GM18519 (cell line): Measurements from ENCODE around the gene RAB33B.

Experiments
- ATAC-seq: cut with Tn5 transposase; IDR thresholded peaks from one replicate; pipeline ENCODE4 v1.9.1; 2021; ENCODE audit warnings: mild to moderate bottlenecking, moderate library complexity; ENCODE audit not compliant: unreplicated experiment, low FRiP score

RAB33B gene

GRCh38 chr4:139503622-139504166, 49.8 kb downstream of the RAB33B start:
- no peak for ATAC-seq

GRCh38 chr4:139506774-139507173, 52.9 kb downstream of the RAB33B start:
- ATAC-seq: no peak

- no peak for ATAC-seq
Observed at GRCh38 chr4:139508581-139509237, 54.8 kb downstream of the RAB33B start.

GRCh38 chr4:139509727-139510410, 55.9 kb downstream of the RAB33B start:
- no peak for ATAC-seq

GRCh38 chr4:139511320-139511719, 57.4 kb downstream of the RAB33B start:
- ATAC-seq: no peak

GRCh38 chr4:139514382-139515059, 60.6 kb downstream of the RAB33B start:
- no peak for ATAC-seq

- ATAC-seq: no peak
Observed at GRCh38 chr4:139515531-139515958, 61.6 kb downstream of the RAB33B start.

- no peak for ATAC-seq
Observed at GRCh38 chr4:139521754-139522401, 68.0 kb downstream of the RAB33B start.

- no peak for ATAC-seq
Observed at GRCh38 chr4:139522457-139522856, 68.5 kb downstream of the RAB33B start.

- ATAC-seq: no peak
Observed at GRCh38 chr4:139523076-139523475, 69.2 kb downstream of the RAB33B start.

GRCh38 chr4:139524062-139524631, 70.2 kb downstream of the RAB33B start:
- ATAC-seq: no peak

GRCh38 chr4:139525414-139525813, 71.5 kb downstream of the RAB33B start:
- no peak for ATAC-seq
